ENCODE results near the gene F12.

F12 gene

DNA sequence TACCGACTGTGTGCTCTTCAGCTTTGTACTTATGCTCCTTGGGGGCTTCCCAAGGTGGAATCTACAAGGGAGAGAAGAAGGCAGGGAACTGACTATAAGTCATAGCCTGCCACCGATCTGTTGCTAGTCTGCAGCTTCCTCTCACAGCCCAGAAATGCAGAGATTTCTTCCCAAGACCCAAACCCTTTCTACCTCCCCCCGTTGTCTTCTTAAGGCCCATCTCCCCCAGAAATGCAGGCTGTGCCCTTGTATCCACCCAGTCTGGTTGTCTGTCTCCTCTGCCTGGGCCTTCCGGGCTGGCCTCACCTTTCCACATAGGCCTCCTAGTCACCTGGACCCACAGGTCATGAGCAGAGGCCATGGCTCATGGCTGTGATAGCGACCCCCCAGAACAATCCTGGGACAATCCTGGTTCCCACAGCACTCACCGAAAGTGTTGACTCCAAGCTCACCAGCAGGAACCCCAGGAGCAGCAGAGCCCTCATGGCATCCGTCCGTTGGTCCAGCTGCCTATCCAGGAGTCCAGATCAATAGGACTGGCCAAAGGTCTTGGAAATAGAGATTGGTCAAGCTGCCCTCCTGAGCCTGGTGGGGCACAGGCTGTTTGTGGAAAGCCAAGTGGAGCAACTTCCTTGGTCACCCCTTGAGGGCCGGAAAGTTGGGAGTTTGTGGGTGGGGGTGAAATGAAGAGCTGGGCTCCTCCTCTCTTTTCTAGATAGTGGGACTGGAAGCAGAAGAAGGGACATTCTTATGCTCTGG, at the start of gene F12:
Gene F12, minus strand, starts transcription at position 522 of the 759 bp plus-strand sequence. Its CDS starts 37 bp downstream, at position 485.
- DNase-seq = no peak

DNA sequence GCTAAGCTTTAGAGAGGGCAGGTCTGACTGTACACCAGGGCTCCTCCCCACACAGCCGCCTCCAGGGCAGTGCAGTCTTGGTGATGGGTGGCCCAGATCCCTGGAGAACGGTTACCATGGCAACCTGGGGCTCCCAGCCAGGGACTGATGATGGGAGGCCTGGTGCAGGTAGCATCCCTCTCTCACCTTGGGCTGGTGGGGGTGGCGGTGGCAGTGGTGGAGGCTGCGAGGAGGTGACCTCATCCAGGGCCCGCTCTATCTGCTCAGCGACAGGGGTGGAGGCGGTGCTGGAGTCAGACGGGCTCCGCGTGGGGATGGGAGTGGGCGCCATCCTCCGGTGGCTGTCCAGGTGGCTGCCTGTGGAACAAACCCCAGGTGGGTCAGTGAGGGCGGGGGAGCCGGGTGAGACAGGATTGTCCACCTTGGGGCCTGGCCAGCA, 49.6 kb upstream of the F12 start:
- DNase-seq = no peak

DNA sequence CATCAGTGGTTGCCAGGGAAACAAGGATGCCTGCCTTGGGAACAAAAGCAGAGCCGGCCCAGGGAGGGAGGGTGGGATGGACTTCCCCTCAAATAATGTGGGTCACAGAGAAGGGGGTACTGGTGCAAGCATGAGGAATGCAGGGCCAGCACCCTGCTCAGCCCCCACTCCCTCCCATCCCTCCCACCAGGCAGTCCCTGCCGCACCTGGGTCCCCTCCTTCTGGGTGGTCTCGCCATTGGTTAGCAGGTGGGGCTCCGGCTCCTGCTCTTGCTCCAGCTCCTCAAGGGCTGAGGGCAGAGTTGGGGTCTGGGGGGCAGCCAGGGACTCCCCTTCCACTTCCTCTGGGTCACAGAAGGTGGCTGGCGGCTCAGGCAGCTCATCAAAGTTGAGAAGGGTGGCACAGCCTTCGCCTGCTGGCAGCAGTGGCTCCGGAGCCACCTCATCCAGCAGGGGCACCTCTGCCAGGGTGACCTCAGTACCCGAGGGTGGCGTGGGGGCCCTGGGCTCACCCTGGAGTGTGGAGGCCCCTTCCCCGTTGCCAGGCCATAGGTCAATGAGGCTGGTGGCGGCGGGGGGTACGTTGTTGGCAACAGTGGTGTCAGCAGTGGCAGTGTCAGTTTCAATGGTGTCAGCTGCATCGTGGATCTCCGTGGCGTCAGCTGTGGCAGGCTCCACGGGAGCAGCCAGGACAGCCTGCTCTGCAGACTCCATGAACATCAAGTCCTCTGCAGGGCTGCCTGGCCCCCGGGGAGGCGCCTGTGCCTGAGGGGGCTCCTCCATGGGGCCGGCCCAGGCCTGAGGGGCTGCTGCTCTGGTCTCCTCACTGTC, 48.7 kb upstream of the F12 start:
- DNase-seq = no peak

DNA sequence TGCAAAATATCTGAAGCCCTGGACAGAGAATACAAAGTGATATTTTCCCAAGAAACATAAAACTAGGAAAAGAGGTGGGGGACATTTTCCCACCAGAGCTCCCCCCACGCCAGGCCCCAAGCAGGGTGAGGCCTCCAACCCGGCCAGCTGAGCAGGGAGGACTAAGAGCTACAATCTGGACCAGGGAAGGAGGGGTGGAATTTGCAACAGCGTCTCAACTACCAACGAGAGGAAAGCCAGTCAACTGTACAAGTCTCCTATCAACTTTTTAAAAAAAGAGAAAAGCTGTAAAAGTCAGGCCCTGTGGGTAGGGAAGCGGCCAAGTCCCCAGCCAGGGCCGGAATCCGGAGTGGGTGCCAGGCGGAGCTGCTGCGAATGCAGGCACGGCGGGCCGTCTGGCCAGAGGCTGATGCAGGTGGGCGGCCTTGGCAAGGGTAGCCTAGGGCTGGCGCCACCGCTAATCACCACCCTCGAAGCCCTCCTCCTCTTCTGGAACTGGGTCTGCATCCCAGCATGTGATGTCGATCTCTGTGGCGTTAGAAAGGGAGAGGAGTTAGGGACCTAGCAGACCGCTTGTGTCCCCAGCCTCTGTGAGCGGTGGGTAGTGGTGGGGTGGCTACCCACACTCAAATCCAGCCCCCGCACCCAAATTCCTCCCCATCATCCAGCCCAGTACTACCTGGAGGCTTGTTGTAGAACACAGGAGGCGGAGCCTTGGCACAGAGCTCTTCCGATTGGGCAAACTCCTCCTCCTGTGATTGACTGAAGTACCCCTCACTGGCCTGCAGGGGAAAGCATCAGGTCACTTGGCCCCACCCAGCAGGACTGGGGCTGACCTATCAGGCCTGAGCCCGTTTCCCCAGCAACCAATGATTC, 47.9 kb upstream of the F12 start:
- peak; percentile 92 to 95 for DNase-seq

DNA sequence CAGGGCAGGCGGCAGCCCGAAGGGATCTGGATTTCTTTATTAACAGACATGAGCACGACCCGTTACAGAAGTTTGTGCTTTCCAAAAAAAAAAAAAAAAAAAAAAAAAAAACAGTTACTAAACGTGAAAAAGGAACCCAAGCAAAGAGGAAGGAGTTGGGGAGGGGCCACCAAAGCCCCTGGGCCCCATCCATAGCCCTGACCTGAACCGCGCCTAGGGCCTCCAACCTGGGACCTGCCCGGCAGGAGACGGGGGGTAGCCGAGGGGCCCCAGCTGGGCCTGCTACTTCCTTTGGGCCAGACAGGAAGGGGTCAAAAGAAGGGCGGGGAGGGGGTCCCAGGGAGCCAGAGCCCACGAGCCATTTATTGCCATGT, 47.2 kb upstream of the F12 start:
- DNase-seq = no peak

DNA sequence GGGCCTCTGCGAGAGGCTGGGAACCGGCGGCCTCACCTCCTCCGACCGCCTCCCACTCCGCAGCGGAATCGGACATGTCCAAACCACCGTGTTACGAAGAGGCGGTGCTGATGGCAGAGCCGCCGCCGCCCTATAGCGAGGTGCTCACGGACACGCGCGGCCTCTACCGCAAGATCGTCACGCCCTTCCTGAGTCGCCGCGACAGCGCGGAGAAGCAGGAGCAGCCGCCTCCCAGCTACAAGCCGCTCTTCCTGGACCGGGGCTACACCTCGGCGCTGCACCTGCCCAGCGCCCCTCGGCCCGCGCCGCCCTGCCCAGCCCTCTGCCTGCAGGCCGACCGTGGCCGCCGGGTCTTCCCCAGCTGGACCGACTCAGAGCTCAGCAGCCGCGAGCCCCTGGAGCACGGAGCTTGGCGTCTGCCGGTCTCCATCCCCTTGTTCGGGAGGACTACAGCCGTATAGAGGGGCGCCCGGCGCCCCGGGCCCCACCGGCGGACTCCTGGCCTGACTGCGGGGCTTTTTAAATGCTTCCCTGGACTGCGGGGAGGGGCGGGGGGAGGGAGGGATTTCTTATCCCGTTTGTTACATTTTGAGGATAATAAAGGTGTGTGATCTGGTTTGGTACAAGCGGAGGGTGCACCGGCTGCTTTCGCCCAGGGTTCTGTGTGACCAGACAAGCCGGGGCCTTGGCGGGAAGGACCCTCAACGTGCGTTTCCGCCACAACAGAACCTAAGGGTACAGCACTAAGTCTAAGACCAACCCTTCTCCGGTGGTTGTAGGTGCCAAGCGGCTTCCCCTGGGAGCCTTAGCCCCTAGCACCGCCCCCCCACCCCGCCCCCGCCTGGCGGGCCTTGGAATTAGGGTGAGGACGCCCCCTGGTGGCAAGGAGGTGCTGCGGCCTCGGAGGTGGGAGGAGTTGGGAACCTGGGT, 46.6 kb upstream of the F12 start:
- DNase-seq = peak; percentile 75 to 81

DNA sequence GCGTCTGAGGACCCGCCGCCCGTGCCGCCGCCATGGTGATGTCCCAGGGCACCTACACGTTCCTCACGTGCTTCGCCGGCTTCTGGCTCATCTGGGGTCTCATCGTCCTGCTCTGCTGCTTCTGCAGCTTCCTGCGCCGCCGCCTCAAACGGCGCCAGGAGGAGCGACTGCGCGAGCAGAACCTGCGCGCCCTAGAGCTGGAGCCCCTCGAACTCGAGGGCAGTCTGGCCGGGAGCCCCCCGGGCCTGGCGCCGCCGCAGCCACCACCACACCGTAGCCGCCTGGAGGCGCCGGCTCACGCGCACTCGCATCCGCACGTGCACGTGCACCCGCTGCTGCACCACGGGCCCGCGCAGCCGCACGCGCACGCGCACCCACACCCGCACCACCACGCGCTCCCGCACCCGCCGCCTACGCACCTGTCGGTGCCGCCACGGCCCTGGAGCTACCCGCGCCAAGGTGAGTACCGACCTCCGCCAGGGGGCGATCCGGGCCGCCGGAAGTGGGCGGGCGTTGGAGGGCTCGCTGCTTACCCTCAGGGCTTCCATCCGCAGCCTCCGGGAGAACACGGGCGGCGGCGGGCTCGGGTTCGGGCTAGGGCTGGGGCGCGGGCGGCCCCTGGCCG, 45.8 kb upstream of the F12 start:
- no peak for DNase-seq

DNA sequence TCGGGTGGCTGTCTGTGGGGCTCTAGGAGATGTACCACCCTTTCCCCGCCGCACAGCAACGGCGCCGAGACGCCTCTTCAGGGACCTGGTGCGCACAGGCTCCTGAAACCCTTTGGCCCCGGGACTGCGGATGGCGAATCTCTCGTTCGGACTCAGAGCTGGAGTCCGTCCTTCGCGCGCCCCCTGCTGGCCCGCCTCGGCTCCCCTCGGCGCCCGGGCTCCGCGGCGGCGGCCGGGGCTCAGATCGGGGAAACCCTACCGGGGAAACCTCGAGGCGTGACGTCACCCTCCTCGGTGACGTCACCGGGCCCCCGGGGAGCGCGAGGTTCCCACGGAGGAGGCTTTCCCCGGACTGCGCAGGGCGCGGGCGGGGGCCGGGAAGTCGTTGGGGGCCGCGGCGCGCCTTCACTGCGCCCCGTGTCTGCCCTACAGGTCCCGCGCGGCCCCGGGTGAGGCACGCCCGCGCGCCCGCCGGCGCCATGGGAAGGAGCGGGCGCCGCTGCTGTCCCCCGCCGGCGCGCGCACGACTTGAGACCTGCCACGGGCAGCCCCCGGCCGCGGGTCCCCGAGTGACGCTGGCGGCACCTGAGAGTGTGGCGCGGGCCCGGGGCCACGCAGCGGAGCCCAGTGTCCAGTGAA, 45.2 kb upstream of the F12 start:
- peak; percentile 79 to 80 for DNase-seq

DNA sequence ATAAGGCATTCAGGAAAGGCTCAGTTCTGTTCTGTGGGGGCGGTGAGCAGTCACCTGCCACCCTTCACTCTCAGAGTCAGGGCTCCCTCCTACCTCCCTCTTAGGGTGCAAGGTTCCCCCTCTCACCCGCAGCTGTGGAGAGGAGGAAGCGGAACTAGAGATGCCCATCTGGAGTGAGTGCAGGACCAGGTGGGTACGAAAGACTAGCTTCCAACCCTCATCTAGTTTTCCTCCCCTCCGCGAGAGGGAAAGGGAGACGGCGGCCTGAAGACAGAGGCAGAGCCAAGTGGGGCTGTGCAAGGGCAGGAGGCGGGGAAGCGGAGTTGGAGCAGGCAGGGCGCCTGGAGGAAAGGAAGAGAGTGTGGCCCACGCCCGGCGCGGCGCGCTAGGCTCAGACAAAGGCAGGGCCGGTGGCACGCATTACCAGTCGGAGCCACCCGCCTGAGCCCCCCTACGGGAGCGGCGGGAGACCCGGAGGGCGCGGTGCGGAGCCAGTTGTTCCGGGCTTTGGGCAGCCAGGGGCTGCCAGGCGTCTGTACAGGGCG, 44.6 kb upstream of the F12 start:
- DNase-seq = peak in 1 of 2 experiments; percentile 32

DNA sequence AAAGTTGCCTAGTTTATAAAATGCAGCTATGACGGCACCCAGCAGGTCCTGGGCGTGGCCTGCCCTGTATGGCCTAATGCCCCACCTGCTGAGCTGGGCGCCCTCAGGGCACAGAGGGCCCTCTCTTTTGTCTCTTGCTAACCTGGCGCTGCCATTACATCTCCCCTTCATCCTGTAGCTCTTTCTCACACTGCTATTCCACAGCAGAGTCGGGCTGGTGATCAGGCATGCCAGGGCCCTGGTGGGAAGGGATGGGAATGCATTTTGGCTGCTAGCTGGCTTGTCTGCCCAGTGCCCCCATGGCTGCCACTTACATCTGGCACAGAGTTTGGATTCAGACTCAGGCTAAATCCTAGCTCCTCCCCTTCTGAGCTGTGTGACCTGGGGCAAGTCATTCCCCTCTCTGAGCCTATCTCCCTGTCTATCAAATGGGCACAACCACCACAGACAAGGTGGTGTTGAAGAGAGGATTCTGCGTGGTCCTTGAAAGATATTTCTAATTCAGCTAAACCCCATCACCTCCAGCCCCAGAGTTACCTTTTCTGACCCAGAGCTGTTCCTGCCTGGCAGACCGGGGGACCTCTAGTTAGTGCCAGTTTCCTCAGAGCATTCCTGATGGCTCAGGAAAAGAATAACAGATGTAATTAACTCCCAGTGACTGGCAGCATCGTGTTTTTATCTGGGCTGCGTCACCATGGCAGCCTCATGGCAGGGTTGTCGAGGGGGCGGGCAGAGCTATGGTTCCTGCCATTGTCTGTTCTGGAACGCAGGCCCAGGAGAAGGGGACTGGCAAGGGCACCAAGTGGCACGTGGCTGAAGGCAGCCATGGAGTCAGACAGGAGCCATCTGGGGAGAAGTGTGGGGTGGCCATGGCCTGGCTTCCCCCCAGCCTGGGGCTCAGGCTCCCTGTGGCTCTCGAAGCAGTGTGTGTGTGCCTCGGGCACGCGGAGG, 43.6 kb upstream of the F12 start:
- DNase-seq = no peak

DNA sequence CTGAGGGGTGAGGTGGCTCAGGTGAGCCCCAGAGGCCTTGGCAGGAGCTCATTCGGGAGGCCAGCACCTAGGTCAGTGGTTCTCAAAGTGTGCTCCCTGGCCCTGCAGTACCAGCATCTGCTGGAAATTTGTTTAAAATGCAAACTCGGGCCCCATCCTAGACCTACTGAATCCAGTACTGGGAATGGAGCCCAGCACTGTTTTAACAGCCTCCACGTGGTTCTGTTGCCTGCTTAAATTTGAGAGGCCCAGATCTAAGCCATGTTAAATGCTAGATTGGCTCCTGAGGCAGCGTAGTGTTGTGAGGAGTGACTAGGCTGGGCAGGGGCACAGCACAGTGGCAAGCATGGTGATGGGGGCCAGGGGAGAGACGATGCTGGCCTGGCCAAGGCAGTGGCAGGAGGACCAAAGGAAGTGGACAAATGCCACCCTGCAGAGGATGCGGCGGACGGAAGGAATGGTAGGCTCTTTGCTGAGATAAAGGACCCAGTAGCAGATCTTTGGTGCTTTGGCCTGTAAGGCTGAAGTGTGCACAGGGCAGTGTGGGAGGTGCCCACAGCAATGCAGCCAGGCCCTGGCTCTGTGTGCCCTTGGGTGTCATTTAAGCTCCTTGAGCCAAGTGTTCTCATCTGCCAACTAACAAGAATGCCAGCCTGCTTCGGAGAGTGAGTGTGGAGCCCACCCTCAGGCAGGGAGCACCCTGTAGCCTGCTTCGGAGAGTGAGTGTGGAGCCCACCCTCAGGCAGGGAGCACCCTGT, 41.5 kb upstream of the F12 start:
- no peak for DNase-seq

DNA sequence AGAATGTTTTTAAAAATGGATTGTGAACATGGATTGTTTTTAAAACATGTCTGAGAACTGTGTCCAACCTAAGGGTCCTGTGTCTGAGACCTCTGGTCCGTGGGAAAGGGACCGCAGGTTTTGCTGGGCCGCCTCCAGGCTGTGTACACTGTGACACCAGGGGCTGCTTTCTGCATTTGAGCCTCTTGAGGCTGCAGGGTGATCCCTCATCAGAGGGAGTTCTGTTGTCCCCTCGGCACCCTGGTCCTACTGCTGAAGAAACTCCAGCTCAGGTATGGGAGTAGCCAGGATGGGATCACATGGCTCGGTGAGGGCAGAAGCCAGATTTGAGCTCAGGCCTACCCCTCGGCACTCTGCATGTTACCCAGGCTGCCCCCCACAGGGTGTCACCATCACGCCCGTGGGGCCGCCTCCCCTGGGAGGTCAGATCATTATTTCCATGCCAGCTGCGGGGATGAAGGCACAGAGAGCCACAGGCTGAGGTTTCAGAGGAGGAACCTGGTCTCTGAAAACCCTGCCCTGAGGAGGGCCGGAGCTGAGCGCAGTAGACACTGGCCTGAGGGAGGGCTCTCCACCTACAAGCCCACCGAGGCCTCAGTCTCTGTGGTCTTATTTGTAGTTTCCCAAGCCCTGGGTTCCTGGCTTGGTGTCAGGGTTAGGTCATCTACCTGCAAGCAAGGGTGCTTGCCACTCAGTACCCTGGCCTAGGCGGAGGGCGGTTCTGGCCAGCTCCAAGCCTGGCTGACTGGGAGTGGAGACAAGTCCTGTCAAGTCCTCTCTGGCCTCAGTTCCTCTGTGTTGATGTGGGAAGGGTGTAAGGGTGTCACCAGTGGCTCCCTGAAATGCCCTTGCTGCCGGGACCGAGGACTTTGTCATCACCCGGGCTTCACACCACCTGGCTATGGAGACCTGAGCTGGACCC, 40.0 kb upstream of the F12 start:
- DNase-seq = no peak

DNA sequence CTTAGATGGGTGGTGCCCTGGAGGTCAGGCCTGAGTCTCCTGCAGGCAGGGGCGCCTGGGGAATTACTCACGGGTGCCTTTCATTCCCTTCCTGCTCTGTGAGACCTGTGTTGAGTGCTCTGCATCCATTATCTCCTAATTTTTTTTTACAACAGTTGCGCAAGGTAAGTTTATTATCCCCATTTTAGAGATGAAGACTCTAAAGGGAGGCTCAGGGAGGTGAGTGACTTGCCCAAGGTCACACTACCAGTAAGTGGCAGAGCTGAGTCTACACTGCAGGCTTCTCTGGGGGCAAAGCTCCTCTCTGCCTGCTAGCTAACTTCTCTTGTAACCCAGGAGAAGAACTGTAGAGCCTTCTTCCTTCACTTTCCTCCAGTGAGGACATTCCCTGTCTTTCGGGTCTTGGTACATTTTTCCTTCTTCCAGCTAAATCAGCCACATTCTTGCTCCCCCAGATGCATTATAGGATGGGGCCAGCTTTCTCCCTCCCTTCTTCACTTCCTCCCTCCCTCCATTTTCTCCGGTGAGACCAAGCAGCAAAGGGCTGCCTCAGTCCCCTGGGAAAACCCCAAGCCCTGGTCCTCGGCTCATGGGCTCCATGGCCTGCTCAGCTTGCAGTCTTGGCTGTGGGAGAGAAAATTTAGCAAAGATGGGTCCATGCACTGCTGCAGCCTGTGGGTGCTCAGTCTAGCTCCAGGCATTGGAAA, 39.0 kb upstream of the F12 start:
- no peak for DNase-seq

DNA sequence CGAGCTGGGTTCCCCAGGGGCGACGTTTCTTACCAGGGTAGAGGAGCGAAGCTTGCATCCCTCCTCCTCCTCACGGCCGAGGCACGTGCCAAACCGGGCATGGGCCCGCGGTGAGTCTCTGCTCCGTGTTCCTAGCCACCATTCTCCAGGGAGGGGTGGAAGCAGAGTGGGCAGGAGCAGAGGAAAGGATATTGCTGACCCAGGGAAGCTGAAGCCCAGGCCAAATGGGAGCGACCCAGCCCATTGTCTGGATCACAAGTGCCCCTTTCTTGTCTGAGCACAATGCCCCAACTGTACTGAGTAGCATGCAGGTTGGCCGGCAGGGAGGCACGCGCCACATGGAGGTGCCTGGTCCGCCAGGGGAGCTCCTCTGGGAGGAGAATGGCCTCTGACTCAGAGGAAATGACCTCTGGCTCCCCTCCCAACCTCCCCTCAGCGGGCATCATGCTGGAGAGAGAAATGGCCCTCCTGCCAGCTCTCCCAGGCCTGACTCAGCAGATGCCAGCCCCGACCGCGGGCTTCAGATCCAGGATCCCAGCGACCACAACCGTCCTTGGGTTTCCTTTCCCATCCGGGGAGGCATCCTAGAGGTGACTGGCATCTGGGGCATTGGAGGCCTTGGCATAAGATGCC, 38.4 kb upstream of the F12 start:
- DNase-seq = peak; percentile 40 to 55

DNA sequence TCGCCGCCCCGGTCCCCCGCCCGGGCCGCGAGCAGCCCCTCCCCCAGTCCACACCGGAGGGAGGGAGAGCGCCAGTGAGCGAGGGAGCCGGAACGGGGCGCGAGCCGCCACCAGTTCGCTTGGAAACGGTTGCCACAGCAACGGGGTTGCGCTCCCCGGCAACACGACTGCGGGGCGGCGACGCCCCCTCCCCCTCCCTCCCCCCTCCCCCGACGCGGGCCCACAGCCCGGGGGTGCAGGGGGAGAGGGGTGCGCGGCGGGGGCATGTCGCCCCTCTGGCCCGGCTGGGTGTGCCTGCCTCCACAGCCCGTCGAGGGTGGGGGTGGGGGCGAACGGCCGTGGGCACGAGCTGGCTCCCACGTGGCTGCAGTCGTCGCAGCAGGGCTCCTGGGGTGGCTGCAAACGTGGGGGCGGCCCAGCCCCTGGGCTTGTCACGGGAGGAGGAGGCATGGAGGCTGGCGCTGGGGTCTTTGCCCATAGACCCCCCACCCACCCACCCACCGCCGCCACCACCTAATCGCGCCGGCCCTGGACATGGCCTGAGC, 37.8 kb upstream of the F12 start:
- peak in 1 of 2 experiments; percentile 15 for DNase-seq
